Mammary epithelial cell (primary cell): ENCODE results near the gene CRYZL1.

Experiments
- EZH2 ChIP-seq: IDR thresholded peaks from 2 replicates; pipeline ENCODE4 v1.6.1; 2012; ENCODE audit warnings: low read length, inconsistent platforms, borderline replicate concordance
- TF ChIP-seq, protein P1 (sequence below), 2 donors: IDR thresholded peaks in 1 of 2; conservative IDR thresholded peaks in 1 of 2; 2 replicates each; pipeline ENCODE4 v1.5.1; 2011 to 2012; ENCODE audit warnings: inconsistent platforms in 2 of 2, low read length in 2 of 2, mild to moderate bottlenecking in 2 of 2, control low read depth in 1 of 2, low read depth in 1 of 2; ENCODE audit not compliant: insufficient read depth in 1 of 2; ENCODE audit errors: extremely low read depth in 1 of 2

DNA sequence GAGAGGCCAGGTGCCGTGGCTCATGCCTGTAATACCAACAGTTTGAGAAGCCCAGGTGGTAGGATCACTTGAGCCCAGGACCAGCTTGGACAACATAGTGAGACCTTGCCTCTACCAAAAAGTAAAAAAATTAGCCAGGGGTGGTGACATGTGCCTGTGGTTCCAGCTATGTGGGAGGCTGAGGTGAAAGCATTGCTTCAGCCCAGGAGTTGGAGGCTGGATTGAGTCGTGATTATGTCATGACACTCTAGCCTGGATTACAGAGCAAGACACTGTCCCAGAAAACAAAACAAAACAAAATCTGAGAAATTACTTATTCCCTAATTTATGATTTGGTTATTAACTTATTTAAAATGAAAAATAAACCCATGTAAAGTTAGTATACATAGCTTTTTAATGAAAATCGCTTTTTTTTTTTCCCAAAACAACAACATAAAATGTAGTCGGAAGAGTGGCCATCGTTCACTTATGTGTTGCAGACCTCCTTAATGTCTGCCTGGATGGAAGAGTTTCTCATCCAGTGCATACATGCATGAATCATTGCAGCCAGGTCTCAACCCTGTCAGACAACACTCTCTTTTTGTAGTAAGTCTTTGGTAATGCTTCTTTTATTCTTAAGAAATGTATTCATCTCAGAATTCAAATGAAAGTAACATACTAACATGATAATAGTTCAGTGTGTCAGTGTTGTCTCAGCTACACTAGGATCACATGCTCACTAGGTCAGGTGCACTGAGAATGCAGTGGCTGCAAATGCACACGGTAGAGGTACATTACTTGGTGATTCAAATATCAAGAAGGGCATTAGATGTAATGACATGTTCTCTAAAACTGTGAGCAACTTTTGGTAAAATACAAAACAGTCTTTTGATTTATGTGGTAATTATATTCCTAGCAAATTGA, 28.8 kb upstream of the CRYZL1 start:
- TF ChIP-seq, protein P1, sequence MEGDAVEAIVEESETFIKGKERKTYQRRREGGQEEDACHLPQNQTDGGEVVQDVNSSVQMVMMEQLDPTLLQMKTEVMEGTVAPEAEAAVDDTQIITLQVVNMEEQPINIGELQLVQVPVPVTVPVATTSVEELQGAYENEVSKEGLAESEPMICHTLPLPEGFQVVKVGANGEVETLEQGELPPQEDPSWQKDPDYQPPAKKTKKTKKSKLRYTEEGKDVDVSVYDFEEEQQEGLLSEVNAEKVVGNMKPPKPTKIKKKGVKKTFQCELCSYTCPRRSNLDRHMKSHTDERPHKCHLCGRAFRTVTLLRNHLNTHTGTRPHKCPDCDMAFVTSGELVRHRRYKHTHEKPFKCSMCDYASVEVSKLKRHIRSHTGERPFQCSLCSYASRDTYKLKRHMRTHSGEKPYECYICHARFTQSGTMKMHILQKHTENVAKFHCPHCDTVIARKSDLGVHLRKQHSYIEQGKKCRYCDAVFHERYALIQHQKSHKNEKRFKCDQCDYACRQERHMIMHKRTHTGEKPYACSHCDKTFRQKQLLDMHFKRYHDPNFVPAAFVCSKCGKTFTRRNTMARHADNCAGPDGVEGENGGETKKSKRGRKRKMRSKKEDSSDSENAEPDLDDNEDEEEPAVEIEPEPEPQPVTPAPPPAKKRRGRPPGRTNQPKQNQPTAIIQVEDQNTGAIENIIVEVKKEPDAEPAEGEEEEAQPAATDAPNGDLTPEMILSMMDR (conservative IDR thresholded peaks at IDR 0.05 in 1 of 2, IDR thresholded peaks at IDR 0.05 in 1 of 2; ENCODE audit: extremely low read depth in 1 of 2, insufficient read depth in 1 of 2, low read depth in 1 of 2, low read length in 2 of 2): no peak
- TF ChIP-seq EZH2: no peak
